Activated T-cell treated with anti-CD3 and anti-CD28 coated beads, Interleukin-2, amount 50 U/mL, for 24 hours (primary cell): Measurements from ENCODE around the gene TUBGCP6.

Source experiments
- DNase-seq: peaks from one replicate; pipeline ENCODE4 v3.0.0-alpha.2; 2020
- H3K27ac Mint-ChIP-seq: 2 replicates; pipeline ENCODE4 v1.8.0; 2020; ENCODE audit warnings: mild to moderate bottlenecking, mixed read lengths
- H3K27me3 Mint-ChIP-seq: 2 replicates; pipeline ENCODE4 v1.8.0; 2020; ENCODE audit warnings: mixed read lengths
- H3K36me3 Mint-ChIP-seq: 2 replicates; pipeline ENCODE4 v1.8.0; 2020; ENCODE audit warnings: low read depth, mixed read lengths
- H3K4me1 Mint-ChIP-seq: 2 replicates; pipeline ENCODE4 v1.8.0; 2020; ENCODE audit warnings: low read depth, mixed read lengths
- H3K4me3 Mint-ChIP-seq: 2 replicates; pipeline ENCODE4 v1.8.0; 2020; ENCODE audit warnings: mild to moderate bottlenecking, moderate library complexity, mixed read lengths
- H3K9me3 Mint-ChIP-seq: 2 replicates; pipeline ENCODE4 v1.8.0; 2020; ENCODE audit warnings: mixed read lengths

The TUBGCP6 gene

DNA sequence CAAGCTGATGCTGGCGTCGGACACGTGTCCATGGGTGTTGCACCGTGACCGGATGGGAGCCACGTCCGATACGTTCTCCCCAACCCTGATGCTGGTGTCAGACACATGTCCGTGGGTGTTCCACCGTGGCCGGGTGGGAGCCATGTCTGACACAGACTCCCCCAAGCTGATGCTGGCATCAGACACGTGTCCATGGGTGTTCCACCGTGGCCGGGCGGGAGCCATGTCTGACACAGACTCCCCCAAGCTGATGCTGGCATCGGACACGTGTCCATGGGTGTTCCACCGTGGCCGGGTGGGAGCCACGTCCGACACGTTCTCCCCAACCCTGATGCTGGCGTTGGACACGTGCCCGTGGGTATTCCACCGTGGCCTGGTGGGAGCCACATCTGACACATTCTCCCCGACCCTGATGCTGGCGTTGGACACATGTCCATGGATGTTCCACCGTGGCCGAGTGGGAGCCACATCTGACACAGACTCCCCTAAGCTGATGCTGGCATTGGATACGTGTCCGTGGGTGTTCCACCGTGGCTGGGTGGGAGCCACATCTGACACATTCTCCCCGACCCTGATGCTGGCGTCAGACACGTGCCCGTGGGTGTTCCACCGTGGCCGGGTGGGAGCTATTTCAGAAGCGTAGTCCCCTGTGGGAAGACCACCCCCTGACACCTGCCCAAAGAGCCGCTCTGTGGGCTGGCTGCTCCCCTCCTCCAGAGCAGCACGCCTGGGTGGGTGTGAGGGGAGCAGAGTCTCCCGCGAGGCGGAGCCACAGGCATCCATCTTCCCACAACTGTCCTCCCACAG is 24.0 kb downstream of the TUBGCP6 start:
- Mint-ChIP-seq H3K4me1 (no peaks in the 10 kb centered on the region), H3K9me3 (no peaks in the 10 kb centered on the region), H3K4me3 (no peak overlapping the region), H3K27me3 (no peaks in the 10 kb centered on the region), H3K36me3 (peaks cover 94% of the 10 kb centered on the region), H3K27ac (no peak overlapping the region)
- DNase-seq = no peak

GRCh38 chr22:50219800-50220602 is 24.8 kb downstream of the TUBGCP6 start:
- Mint-ChIP-seq H3K27me3 (no peaks in the 10 kb centered on the region), H3K27ac (no peak overlapping the region), H3K36me3 (peaks cover 92% of the 10 kb centered on the region), H3K4me1 (no peaks in the 10 kb centered on the region), H3K4me3 (no peak overlapping the region), H3K9me3 (no peaks in the 10 kb centered on the region)
- DNase-seq = no peak

GRCh38 chr22:50218996-50219727 is 25.7 kb downstream of the TUBGCP6 start:
- Mint-ChIP-seq H3K36me3 (peaks cover 92% of the 10 kb centered on the region), H3K4me3 (no peak overlapping the region), H3K9me3 (no peaks in the 10 kb centered on the region), H3K27me3 (no peaks in the 10 kb centered on the region), H3K27ac (no peak overlapping the region), H3K4me1 (no peaks in the 10 kb centered on the region)
- DNase-seq = no peak

- Mint-ChIP-seq H3K4me1 (peaks cover 2% of the 10 kb centered on the region), H3K27me3 (no peaks in the 10 kb centered on the region), H3K9me3 (no peaks in the 10 kb centered on the region), H3K27ac (peak overlapping the region; percentile 40), H3K36me3 (peaks cover 92% of the 10 kb centered on the region), H3K4me3 (no peak overlapping the region)
- DNase-seq = no peak
These were observed 26.4 kb downstream of the TUBGCP6 start for GRCh38 chr22:50218153-50218995.

- peak overlapping the region; percentile 37 for H3K27ac Mint-ChIP-seq
- H3K4me1 Mint-ChIP-seq = peaks cover 2% of the 10 kb centered on the region
- H3K27me3 Mint-ChIP-seq = no peaks in the 10 kb centered on the region
- no peaks in the 10 kb centered on the region for H3K9me3 Mint-ChIP-seq
- DNase-seq = no peak
- peaks cover 92% of the 10 kb centered on the region for H3K36me3 Mint-ChIP-seq
- no peak overlapping the region for H3K4me3 Mint-ChIP-seq
These were observed 27.2 kb downstream of the TUBGCP6 start for GRCh38 chr22:50217543-50218152.

DNA sequence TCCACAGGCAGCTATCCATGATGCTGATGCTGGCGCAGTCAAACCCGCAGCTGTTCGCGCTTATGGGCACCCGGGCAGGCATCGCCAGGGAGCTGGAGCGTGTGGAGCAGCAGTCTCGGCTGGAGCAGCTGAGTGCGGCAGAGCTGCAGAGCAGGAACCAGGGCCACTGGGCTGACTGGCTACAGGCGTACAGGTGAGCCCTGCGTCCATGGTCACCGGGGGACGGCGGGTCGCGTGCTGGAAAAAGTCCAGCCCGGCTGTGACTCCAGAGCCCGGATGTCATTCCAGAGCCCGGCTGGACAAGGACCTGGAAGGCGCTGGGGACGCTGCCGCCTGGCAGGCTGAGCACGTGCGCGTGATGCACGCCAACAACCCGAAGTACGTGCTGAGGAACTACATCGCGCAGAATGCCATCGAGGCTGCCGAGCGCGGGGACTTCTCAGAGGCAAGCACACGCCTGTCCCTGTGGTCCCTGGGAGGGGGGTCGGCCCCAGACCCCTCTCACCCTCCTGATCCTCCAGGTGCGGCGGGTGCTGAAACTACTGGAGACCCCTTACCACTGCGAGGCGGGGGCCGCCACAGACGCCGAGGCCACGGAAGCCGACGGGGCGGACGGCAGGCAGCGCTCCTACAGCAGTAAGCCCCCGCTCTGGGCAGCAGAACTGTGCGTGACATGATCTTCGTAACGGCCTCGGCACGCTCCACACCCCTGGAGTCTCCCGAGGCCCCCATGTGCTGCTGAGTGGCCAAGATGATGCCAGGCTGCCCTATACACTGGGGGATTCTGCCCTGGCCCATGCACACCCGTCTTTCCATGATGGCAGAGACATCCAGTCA is 27.9 kb downstream of the TUBGCP6 start:
- Mint-ChIP-seq H3K36me3 (peaks cover 92% of the 10 kb centered on the region), H3K27ac (peak overlapping the region; percentile 37), H3K4me3 (no peak overlapping the region)

GRCh38 chr22:50216055-50216683 is 28.7 kb downstream of the TUBGCP6 start:
- DNase-seq = no peak
- H3K27ac Mint-ChIP-seq = peak overlapping the region; percentile 61
- no peak overlapping the region for H3K4me3 Mint-ChIP-seq
- no peaks in the 10 kb centered on the region for H3K9me3 Mint-ChIP-seq
- no peaks in the 10 kb centered on the region for H3K27me3 Mint-ChIP-seq
- peaks cover 7% of the 10 kb centered on the region for H3K4me1 Mint-ChIP-seq
- peaks cover 91% of the 10 kb centered on the region for H3K36me3 Mint-ChIP-seq

More for the DNA sequence above, 27.9 kb downstream of the TUBGCP6 start:
- Mint-ChIP-seq H3K9me3 (no peaks in the 10 kb centered on the region), H3K27me3 (no peaks in the 10 kb centered on the region), H3K4me1 (peaks cover 5% of the 10 kb centered on the region)
- no peak for DNase-seq

- peaks cover 8% of the 10 kb centered on the region for H3K4me1 Mint-ChIP-seq
- no peaks in the 10 kb centered on the region for H3K27me3 Mint-ChIP-seq
- DNase-seq = no peak
- peak overlapping the region; percentile 77 for H3K27ac Mint-ChIP-seq
- peaks cover 91% of the 10 kb centered on the region for H3K36me3 Mint-ChIP-seq
- no peaks in the 10 kb centered on the region for H3K9me3 Mint-ChIP-seq
- H3K4me3 Mint-ChIP-seq = no peak overlapping the region
These were observed 29.3 kb downstream of the TUBGCP6 start for GRCh38 chr22:50215297-50216054.

GRCh38 chr22:50213263-50213662 is 31.6 kb downstream of the TUBGCP6 start:
- Mint-ChIP-seq H3K27me3 (no peaks in the 10 kb centered on the region), H3K36me3 (peaks cover 83% of the 10 kb centered on the region), H3K9me3 (no peaks in the 10 kb centered on the region), H3K27ac (peak overlapping the region; percentile 85), H3K4me1 (peaks cover 12% of the 10 kb centered on the region), H3K4me3 (no peak overlapping the region)
- no peak for DNase-seq

GRCh38 chr22:50211147-50211546 is 33.7 kb downstream of the TUBGCP6 start:
- Mint-ChIP-seq H3K36me3 (peaks cover 84% of the 10 kb centered on the region), H3K27me3 (no peaks in the 10 kb centered on the region), H3K4me3 (no peak overlapping the region), H3K4me1 (peaks cover 14% of the 10 kb centered on the region), H3K27ac (peak overlapping the region; percentile 64), H3K9me3 (no peaks in the 10 kb centered on the region)
- DNase-seq = no peak

GRCh38 chr22:50210378-50211139 is 34.3 kb downstream of the TUBGCP6 start:
- no peaks in the 10 kb centered on the region for H3K9me3 Mint-ChIP-seq

More at GRCh38 chr22:50210378-50211139, 34.3 kb downstream of the TUBGCP6 start:
- Mint-ChIP-seq H3K27ac (peak overlapping the region; percentile 64), H3K4me1 (peaks cover 14% of the 10 kb centered on the region), H3K36me3 (peaks cover 80% of the 10 kb centered on the region), H3K27me3 (no peaks in the 10 kb centered on the region), H3K4me3 (no peak overlapping the region)
- DNase-seq = no peak
